PFSK-1 (cell line): Measurements from ENCODE around the gene PMPCA.

Experiments used
- FOXP2 ChIP-seq: optimal IDR thresholded peaks from 2 replicates; pipeline ENCODE3; 2011; ENCODE audit warnings: borderline replicate concordance, control low read depth, inconsistent platforms; ENCODE audit not compliant: insufficient read depth; ENCODE audit errors: extremely low read length, extremely low read depth
- POLR2AphosphoS5 ChIP-seq: IDR thresholded peaks from 2 replicates; pipeline ENCODE4 v1.6.1; 2012; ENCODE audit warnings: low read depth, mild to moderate bottlenecking, control low read depth, low read length, moderate library complexity
- SIN3A ChIP-seq: IDR thresholded peaks from 2 replicates; pipeline ENCODE4 v1.6.1; 2012; ENCODE audit warnings: mild to moderate bottlenecking, low read length, moderate library complexity, borderline replicate concordance; ENCODE audit not compliant: insufficient read depth
- TAF1 ChIP-seq: IDR thresholded peaks from 2 replicates; pipeline ENCODE4 v1.6.1; 2012; ENCODE audit warnings: low read length, control low read depth, borderline replicate concordance; ENCODE audit not compliant: insufficient read depth
- TF ChIP-seq, protein P1 (sequence below), 2 experiments: IDR thresholded peaks; 2 replicates each; pipeline versions ENCODE4 v1.6.1 to v1.8.0; 2011 to 2012; ENCODE audit warnings: low read depth in 2 of 2, low read length in 2 of 2, control low read depth in 1 of 2, inconsistent platforms in 1 of 2, mild to moderate bottlenecking in 1 of 2, moderate library complexity in 1 of 2; ENCODE audit not compliant: insufficient read depth in 1 of 2

Gene PMPCA

DNA sequence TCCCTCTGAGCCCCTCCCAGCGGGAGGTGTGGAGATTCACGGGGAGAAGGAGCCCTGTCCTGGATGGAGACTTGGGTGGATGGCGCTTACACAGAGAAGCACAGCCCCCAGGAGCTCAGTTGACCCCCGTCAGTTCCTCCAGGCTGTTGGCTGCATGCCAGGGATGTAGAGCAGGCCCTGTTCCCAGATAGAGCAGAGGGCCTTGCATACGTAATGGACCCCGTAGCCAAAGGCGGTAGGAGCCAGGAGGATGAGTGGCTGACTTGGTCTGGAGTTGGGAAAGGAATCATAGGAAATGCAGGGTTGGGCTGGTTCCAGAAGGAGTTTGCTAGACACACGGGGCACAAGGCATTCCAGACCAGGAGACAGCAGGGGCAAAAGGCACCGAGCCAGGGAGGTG is 2.5 kb downstream of the PMPCA start:
- no peak for TF ChIP-seq POLR2AphosphoS5
- TF ChIP-seq, protein P1, sequence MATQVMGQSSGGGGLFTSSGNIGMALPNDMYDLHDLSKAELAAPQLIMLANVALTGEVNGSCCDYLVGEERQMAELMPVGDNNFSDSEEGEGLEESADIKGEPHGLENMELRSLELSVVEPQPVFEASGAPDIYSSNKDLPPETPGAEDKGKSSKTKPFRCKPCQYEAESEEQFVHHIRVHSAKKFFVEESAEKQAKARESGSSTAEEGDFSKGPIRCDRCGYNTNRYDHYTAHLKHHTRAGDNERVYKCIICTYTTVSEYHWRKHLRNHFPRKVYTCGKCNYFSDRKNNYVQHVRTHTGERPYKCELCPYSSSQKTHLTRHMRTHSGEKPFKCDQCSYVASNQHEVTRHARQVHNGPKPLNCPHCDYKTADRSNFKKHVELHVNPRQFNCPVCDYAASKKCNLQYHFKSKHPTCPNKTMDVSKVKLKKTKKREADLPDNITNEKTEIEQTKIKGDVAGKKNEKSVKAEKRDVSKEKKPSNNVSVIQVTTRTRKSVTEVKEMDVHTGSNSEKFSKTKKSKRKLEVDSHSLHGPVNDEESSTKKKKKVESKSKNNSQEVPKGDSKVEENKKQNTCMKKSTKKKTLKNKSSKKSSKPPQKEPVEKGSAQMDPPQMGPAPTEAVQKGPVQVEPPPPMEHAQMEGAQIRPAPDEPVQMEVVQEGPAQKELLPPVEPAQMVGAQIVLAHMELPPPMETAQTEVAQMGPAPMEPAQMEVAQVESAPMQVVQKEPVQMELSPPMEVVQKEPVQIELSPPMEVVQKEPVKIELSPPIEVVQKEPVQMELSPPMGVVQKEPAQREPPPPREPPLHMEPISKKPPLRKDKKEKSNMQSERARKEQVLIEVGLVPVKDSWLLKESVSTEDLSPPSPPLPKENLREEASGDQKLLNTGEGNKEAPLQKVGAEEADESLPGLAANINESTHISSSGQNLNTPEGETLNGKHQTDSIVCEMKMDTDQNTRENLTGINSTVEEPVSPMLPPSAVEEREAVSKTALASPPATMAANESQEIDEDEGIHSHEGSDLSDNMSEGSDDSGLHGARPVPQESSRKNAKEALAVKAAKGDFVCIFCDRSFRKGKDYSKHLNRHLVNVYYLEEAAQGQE (IDR thresholded peaks at IDR 0.05; ENCODE audit: insufficient read depth in 1 of 2, low read depth in 2 of 2, low read length in 2 of 2): no peak

GRCh38 chr9:136416427-136416826 is 6.0 kb downstream of the PMPCA start:
- TF ChIP-seq FOXP2 (no peak), SIN3A (no peak), POLR2AphosphoS5 (no peak), TAF1 (no peak)
- TF ChIP-seq, protein P1 (IDR thresholded peaks at IDR 0.05; ENCODE audit: insufficient read depth in 1 of 2, low read depth in 2 of 2, low read length in 2 of 2): no peak

- TF ChIP-seq, protein P1 (IDR thresholded peaks at IDR 0.05; ENCODE audit: insufficient read depth in 1 of 2, low read depth in 2 of 2, low read length in 2 of 2): no peak
These were observed 6.5 kb downstream of the PMPCA start for GRCh38 chr9:136416914-136417313.

DNA sequence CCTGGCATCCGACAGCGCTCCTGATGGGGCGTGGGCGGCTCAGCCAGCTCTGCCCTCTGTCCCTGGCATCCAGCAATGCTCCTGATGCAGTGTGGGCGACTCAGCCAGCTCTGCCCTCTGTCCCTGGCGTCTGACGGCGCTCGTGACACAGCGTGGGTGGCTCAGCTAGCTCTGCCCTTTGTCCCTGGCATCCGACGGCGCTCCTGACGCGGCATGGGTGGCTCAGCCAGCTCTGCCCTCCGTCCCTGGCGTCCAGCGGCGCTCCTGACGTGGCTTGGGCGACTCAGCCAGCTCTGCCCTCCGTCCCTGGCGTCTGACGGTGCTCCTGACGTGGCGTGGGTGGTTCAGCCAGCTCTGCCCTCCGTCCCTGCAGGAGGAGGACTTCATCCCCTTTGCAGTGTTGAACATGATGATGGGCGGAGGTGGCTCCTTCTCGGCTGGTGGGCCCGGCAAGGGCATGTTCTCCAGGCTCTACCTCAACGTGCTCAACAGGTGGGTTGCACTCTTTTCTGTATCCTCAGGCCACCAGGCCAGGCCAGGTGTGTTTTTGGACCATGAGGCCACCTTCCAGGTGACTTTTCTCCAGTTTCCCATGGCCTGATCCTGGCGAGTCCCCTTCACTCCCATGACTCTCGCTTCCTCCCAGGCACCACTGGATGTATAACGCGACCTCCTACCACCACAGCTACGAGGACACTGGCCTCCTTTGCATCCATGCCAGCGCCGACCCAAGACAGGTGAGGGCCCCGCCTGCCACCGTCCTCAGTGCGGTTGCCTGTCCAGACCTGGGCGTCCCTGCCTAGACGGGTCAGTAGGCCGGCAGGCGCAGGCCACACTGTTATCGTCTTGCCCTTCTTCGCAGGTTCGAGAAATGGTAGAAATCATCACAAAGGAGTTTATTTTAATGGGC is 8.0 kb downstream of the PMPCA start:
- TF ChIP-seq POLR2AphosphoS5 (no peak), FOXP2 (no peak), SIN3A (no peak), TAF1 (no peak)
- TF ChIP-seq, protein P1 (IDR thresholded peaks at IDR 0.05; ENCODE audit: insufficient read depth in 1 of 2, low read depth in 2 of 2, low read length in 2 of 2): no peak

- TF ChIP-seq, protein P1 (IDR thresholded peaks at IDR 0.05; ENCODE audit: insufficient read depth in 1 of 2, low read depth in 2 of 2, low read length in 2 of 2): no peak
- no peak for TF ChIP-seq SIN3A
- no peak for TF ChIP-seq FOXP2
- no peak for TF ChIP-seq TAF1
- TF ChIP-seq POLR2AphosphoS5: no peak
These were observed 8.6 kb downstream of the PMPCA start for GRCh38 chr9:136419092-136419420.
